ENCODE results near the gene ATXN7L1. TPM values are rescaled to one million over a fixed set of nuclear protein-coding genes. Genes with fewer than 3 reads are reported as not detected.

The ATXN7L1 gene
- total RNA-seq, 1 donor from 2014 or later: 12.9 TPM

GRCh38 chr7:105788816-105789349, 87.5 kb downstream of the ATXN7L1 start:
- H3K36me3 ChIP-seq: no peaks in the 10 kb centered on the region
- H3K4me1 ChIP-seq: no peaks in the 10 kb centered on the region
- DNase-seq: no peak
- H3K27me3 ChIP-seq: no peaks in the 10 kb centered on the region
- no peak overlapping the region for H3K4me3 ChIP-seq
- intact Hi-C loops (cut with DNase I): no loop called here
- TF ChIP-seq CTCF (IDR thresholded peaks at IDR 0.05): no peak
- H3K9me3 ChIP-seq: no peaks in the 10 kb centered on the region
- no peak overlapping the region for H3K27ac ChIP-seq
- no peak for ATAC-seq

GRCh38 chr7:105788356-105788755, 88.0 kb downstream of the ATXN7L1 start:
- no peak overlapping the region for H3K4me3 ChIP-seq
- no peak for TF ChIP-seq CTCF (IDR thresholded peaks at IDR 0.05)
- no peak overlapping the region for H3K27ac ChIP-seq
- ATAC-seq (no peak), DNase-seq (no peak)
- H3K9me3 ChIP-seq: no peaks in the 10 kb centered on the region
- no peaks in the 10 kb centered on the region for H3K27me3 ChIP-seq
- H3K36me3 ChIP-seq: no peaks in the 10 kb centered on the region
- intact Hi-C loops (cut with DNase I): no loop called here
- H3K4me1 ChIP-seq: no peaks in the 10 kb centered on the region

GRCh38 chr7:105787793-105788192, 88.6 kb downstream of the ATXN7L1 start:
- H3K27ac ChIP-seq: no peak overlapping the region
- H3K4me1 ChIP-seq: no peaks in the 10 kb centered on the region
- TF ChIP-seq CTCF (IDR thresholded peaks at IDR 0.05): no peak
- H3K27me3 ChIP-seq: no peaks in the 10 kb centered on the region
- no peak for DNase-seq
- ATAC-seq: no peak
- H3K4me3 ChIP-seq: no peak overlapping the region
- H3K36me3 ChIP-seq: no peaks in the 10 kb centered on the region
- no peaks in the 10 kb centered on the region for H3K9me3 ChIP-seq
- intact Hi-C loops (cut with DNase I): no loop called here

- Histone ChIP-seq H3K27me3 (no peaks in the 10 kb centered on the region), H3K9me3 (no peaks in the 10 kb centered on the region), H3K36me3 (no peaks in the 10 kb centered on the region), H3K27ac (no peak overlapping the region), H3K4me1 (no peaks in the 10 kb centered on the region), H3K4me3 (no peak overlapping the region)
- intact Hi-C loops (cut with DNase I): no loop called here
- no peak for ATAC-seq
- DNase-seq: no peak
- TF ChIP-seq CTCF (IDR thresholded peaks at IDR 0.05): no peak
Measured at GRCh38 chr7:105786520-105787470, 89.6 kb downstream of the ATXN7L1 start.

- no peaks in the 10 kb centered on the region for H3K9me3 ChIP-seq
- no peaks in the 10 kb centered on the region for H3K4me1 ChIP-seq
- H3K27ac ChIP-seq: no peak overlapping the region
- no peak for TF ChIP-seq CTCF (IDR thresholded peaks at IDR 0.05)
- intact Hi-C loops (cut with DNase I): no loop called here
- H3K4me3 ChIP-seq: no peak overlapping the region
- no peaks in the 10 kb centered on the region for H3K36me3 ChIP-seq
- ATAC-seq: no peak
- DNase-seq: no peak
- H3K27me3 ChIP-seq: no peaks in the 10 kb centered on the region
Measured at GRCh38 chr7:105782391-105783042, 93.9 kb downstream of the ATXN7L1 start.

All from upper lobe of right lung (tissue), 1 donor.